KBM-7 (cell line): ENCODE data around the gene MEF2C.

ENCODE experiments used
- DNase-seq: peaks from one replicate; pipeline ENCODE4 v3.0.0-alpha.2; 2015
- in situ Hi-C: fragments of 300-500 bp; cut with MboI; formaldehyde crosslinking; loops from 2 replicates; pipeline ENCODE4 v1.14.3; 2020; ENCODE audit warnings: low sequenced_read_pairs, low pct_unique_long_range_greater_than_20kb, mixed read lengths

Gene MEF2C

DNA sequence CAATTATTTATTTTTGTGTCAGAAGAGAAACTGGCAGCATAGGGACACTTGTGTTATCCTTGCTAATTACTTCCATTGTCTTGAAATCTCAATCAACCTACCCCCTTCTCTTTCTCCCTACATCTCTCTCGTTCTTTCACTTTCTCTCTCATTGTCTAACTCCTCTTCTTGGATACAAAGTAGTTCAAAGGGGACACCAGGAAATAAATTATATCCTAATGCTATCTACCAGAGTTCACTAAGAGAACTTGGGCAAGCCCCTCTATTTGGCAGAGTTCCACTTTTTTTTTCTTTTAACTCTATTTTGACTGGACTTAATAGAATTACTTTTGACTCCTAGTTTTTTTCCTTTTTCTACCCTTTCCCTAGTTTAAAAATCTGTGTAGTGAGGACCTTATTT, 102.2 kb downstream of the MEF2C start:
- in situ Hi-C loops: no loop called here
- no peak for DNase-seq

DNA sequence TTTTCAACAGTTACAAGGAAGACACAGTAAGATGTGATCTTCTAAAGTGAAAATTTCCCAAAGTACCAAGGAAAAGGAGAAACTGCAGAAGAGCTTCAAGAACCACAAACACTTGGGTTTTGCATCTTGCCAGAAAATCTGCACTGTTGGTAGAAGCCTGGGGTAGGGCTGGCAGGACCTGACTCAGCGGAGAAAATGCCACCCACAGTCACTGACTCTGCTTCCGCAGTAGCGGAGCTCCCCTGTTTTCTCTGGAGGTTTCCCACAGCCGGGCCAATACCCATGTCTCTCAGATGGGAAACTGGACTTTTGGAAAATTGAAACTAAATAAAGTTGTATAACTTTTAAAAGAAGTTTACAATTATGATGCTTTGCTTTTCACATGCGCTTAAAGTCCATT, 104.2 kb downstream of the MEF2C start:
- DNase-seq: no peak
- in situ Hi-C loops: no loop called here

DNA sequence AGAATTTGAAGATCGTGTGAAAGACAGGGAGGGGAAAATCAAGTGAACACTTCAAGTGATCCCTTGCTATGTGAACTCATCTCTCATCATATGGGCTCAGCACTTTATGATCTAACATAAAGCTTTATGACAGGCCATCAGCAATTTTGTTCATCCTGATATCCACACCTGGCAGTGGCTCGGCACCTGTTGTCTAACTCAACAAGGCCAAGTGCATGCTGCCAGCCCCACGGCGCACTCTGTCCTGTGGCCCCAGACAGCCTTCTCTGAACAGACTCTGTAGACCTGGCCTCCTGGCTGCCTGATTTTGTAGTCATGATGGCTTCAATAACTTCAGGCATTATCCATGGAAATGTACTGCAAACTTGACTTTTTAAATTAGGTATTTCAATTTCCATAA, 106.3 kb downstream of the MEF2C start:
- DNase-seq: no peak
- in situ Hi-C loops: no loop called here

DNA sequence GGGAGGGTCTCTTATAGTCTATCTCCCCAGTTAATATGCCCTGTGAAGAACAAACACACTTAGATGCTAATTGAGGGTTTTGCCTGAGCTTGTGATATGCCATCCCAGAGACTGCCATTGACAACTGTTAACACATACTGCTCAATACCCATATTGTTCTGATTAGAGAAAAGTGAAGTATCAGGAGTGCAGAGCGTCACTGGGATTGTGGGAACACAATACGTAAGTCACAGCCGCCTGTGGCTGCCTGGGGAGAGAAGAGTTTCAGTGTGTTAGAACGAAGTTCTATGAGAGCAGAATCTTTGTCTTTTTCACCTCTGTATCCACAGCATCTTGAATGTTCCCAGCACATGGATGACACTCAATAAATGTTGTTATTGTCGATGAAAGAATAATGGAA, 110.2 kb downstream of the MEF2C start:
- in situ Hi-C loops: no loop called here
- DNase-seq: no peak

DNA sequence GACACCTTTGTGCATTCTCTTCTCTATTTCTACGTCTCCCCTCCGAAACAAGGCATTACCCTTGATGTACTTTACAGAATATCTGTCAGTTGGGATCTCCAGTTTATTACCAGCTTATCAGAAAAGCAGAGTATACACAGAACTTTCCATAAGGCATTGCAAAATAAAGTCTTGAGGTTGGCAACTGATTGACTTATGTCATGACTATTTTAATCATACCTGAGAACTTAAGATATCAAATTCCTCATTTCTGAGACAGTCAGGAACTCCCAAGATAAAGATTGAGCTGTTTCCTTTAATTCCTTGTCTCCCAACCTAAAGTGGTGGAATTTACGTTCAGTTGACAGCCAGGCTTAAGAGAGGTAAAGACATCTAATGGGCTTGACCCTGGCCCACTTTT, 110.9 kb downstream of the MEF2C start:
- in situ Hi-C loops: no loop called here

DNA sequence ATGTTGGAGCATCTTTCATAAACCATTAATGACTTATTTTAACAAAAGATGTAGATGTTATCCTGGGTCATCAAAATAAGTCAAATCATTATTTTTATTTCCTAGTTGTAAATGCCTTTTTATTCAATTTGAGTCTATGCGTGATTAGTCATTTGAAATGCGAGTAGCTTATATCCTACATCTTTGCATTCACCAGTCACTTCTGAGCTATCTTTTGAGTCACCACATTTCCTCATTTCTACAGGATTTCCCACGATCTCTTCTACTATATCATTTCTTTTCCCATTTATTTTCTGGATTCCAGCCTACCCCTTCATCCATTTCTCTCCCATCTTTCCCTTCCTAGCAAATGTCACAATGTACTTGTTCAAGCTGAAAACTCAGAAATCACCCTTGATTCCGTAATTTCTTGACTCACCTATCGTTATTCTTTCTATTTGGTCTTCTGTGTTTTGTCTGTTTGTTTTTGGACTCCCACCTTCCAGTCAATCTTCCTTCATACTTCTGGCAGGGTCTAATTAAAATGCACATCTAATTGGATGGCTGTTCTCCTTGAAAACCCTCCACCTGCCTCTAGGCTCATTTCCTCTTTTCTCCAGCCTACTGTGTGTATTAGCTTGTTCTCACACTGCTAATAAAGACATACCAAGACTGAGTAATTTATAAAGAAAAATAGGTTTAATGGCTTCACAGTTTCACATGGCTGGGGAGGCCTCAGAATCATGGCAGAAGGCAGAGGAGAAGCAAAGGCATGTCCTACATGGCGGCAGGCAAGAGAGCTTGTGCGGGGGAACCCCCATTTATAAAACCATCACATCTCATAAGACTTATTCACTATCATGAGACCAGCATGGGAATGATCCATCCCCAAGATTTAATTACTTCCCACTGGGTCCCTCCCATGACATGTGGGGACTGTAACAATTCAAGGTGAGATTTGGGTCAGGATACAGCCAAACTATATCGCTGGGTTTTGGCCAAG, 112.4 kb downstream of the MEF2C start:
- no peak for DNase-seq
- in situ Hi-C loops: no loop called here

More for the DNA sequence above, 110.9 kb downstream of the MEF2C start:
- DNase-seq: no peak

DNA sequence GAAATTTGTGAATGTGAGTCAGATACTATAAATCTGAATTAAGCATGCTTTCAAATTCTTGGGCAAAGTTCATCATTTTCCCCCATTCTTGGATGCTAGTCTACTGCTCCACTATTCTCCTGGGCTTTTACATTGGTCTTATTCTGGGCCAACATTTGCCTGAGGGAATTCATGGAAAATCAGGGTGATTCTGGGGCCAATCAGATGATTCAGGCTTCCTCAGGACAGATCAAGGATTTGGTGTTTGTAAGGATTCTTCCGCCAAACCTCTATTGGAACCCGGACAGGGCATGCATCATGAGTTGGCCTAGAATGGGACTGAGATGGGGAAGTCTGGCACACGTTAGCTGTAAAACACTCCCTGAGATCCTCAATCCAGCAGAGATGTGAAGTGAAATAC, 113.8 kb downstream of the MEF2C start:
- DNase-seq: no peak
- in situ Hi-C loops: no loop called here

DNA sequence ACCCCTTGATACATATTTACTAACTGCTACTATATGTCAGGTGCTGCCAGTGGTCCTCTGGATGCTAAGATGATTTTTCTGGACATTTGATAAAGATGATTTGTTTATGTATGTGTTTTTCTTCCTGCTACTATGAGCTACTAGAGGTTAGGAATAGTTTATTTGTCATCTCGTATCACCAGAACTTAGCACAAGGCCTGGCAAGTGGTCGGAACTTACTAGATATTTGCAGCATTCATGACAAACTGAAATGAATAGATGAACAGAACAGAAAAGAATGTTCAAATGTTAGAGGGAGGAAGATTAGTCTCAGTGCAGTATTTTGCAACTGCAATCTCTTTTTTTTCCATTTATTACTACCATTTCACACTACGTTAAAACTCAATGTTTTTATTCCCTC, 114.6 kb downstream of the MEF2C start:
- DNase-seq: no peak
- in situ Hi-C loops: no loop called here

DNA sequence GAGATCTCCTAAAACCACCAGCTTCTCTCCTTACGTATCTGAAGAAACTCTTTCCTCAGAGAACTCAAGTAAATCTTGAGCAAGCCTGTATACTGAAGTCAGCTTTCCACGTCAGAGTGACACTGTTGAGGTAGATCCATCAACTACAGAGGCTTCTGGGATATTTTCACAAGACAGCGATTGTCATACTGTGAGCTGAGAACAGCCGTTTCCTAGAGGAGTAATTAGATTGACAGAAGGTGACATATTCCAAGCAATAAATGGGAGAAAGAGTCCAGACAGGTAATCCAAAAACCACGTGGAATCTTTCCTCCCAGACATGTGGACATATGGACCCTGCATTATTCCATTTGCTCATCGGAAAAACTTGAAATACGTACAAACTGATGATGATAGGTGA, 117.2 kb downstream of the MEF2C start:
- in situ Hi-C loops: no loop called here

DNA sequence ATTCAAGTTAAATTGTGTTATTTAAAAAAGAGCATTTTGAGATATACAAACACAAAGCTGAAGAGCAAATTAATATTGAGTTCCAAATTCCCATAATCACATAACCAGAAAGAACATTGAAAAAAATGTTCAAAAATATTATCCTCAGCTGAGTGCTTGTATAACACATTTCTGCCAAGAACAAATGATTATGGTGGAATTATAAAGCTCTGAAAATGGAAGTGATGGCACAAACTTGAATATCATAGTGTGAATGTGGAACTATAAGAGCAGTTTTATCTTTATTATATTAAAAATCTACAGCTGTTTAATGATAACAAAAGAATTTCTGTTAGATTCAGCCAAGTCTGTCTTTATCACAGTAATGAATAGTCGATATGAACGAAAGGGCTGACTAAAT, 117.8 kb downstream of the MEF2C start:
- in situ Hi-C loops: no loop called here
- DNase-seq: no peak

More for the DNA sequence above, 117.2 kb downstream of the MEF2C start:
- DNase-seq: no peak

DNA sequence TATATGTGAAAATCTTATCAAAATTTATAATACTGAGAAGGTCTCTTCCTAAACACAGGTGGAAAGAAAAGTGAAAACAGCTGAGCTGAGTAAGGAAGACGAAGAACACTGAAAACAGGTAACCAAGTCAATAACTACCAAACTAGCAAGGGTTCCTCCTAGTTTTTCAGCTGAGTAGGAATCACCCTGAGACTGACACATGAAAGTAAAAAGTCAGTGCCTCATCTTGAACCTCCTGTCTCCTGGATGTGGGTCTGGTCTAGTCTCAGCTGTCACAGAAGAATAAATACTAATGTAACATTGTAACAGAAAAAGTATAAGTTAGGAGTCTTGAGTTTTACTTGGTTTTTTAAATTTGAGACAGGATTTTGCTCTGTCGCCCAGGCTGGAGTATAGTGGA, 121.0 kb downstream of the MEF2C start:
- no peak for DNase-seq
- in situ Hi-C loops: no loop called here

DNA sequence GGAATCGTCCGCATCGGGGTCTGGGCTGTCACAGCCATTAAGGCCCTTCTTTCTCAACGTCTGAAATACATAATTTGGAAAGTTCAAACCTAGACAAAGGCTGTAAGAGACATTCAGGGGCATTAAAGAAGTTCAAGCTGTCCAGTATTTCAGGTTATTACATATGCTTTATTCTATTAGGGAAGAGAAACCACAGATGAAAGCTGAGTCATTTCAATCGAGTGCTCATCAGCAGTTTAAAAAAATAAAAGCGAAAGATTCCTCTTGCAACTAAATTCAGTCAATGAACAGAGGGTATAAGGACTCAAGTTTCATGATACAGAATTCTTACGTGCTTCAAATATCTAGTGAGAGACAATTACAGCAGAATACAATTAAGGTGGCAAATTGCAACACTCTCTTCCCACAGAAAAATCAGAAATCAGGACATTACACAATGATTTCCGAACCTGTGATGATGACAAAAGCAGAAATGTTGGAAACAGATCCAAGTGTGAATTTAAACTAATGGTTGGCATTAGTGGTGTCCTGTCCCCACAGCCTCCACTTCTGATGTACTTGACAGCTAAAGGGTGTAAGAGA, 121.6 kb downstream of the MEF2C start:
- in situ Hi-C loops: no loop called here
- DNase-seq: no peak

DNA sequence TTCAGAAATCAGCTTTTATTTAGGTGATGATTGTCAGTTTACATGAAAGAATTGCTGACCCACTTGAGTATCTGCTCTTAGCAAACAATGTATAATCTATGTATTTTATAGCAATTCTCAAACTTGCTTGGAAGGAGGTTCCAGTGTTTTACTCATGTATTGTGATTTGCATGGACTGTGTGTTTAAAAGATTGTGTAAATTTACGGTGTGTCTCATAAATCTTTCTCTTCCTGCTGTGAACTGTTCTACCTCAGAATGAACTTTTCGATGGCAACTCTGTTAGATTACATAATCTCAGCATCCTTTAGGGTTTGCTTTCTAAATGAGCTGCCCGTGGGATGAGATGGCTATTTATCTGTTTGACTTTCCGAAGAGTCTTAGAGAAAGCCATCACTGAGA, 122.5 kb downstream of the MEF2C start:
- in situ Hi-C loops: no loop called here
- DNase-seq: no peak

DNA sequence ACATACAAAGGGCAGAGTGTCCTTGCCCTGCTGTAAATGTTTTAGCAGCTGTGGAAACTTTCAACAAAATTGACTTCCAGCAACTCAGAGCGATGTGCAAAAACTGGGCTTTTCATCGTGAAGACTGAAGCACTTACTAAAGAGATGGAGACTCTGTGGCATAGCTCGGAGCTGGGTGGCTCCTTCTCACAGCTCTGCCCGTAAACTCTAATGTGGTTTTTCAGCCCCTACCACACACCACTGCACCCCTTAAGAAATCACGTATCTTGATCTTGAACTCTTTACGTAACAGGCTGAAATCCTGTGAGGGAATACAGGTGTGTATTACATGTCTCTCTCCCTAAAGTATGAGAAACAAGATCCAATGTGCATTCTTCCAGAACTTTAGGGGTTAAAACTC, 124.4 kb downstream of the MEF2C start:
- no peak for DNase-seq
- in situ Hi-C loops: no loop called here

DNA sequence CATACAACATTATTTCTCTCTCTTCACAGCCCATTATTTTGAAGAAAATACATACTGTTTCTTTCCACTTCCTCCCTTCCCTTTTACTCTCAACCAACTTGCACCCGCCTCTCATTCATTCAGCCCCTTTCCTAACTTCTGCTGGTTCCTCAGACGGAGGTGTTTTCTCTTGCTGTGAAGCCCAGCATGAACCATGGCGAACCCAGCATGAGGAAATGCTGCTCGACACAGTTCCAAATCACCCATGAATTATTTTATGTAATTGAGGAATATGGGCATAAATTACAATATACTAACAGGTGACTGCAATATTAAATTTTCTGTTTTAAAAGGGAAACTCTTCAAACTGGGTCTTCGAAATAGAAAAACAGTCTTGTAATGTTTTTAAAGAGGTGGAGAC, 124.8 kb downstream of the MEF2C start:
- in situ Hi-C loops: no loop called here
- DNase-seq: no peak

DNA sequence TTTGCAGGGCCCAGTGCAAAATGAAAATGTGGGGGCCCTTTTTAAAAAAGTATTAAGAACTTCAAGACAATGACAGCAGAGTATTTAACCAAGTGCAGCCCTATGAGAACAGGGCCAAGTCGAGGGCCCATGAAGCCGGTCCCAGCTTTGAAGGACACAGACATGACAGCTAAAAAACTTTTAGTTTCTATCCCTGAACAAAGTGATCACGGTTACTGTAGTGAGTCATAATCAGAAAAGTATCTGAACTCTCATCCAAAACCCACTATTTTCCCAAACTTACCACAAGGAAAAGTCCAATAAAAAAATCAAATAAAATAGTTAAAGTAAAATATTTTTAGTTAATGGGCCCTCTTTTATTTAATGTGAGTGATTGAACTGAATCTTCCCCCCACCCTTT, 126.0 kb downstream of the MEF2C start:
- no peak for DNase-seq
- in situ Hi-C loops: no loop called here

DNA sequence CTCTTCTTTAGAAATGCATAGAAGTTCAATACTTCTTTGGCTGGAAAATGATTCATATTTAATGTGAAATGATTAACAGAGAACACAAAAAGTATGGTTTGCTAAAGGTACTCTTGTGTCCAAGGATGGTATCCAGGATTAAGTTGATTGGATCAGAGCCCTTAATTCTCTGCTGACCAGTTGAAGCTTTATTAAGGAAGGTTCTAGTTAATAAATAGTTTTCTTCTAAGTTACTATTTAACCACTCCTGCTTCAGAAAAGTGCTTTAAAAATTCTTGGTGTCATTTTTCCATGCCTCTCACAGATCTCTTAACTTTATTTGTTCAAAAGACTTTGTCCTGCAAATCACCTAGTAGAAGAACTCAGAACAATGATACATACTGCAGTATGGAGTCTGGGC, 134.3 kb downstream of the MEF2C start:
- no peak for DNase-seq
- in situ Hi-C loops: no loop called here

DNA sequence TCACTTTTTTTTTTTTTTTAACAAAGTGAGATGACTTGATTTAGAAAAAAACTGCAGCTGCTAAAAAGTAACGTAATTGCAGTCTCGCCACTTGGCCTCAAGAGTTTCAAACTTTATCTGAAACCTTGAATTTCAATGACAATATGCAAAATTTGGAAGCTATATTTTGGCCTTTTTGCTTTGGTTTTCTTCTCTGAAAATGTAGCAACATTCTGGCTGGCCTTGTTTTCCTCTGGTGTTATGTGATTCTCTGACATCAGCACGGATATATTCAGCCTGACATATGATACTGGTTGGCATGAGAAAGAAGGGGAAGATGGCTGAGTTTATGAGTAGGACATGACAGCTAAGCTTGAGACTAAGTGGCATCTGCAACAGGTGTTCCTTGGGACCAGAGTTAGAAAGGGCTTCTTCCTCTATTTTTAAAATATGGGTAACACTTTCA, 136.5 kb downstream of the MEF2C start:
- in situ Hi-C loops: no loop called here
- no peak for DNase-seq

DNA sequence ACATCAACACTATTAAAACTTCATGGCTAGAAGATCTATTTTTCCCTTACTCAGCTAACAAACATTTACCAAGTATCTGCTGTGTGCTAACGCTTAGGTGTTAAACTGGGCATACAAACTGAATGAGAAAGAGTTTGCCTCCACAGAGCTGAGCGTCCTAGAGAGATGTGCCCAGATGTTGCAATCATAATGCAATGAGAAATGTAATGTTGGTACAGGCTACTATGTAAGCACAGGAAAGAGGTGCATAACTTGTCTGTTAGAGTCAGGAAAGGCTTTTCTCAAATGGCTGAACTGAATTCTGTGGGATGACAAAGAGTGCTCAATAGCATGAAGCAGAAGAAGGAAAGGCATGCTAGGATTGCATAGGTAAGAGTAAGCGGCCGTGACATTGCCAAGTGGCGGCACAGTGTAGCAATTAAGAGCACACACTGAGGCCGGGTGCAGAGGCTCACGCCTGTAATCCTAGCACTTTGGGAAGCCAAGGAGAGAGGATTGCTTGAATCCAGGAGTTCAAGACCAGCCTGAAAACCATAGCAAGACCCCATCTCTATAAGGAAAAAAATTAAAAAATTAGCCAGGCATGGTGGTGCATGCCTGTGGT, 137.8 kb downstream of the MEF2C start:
- in situ Hi-C loops: no loop called here

DNA sequence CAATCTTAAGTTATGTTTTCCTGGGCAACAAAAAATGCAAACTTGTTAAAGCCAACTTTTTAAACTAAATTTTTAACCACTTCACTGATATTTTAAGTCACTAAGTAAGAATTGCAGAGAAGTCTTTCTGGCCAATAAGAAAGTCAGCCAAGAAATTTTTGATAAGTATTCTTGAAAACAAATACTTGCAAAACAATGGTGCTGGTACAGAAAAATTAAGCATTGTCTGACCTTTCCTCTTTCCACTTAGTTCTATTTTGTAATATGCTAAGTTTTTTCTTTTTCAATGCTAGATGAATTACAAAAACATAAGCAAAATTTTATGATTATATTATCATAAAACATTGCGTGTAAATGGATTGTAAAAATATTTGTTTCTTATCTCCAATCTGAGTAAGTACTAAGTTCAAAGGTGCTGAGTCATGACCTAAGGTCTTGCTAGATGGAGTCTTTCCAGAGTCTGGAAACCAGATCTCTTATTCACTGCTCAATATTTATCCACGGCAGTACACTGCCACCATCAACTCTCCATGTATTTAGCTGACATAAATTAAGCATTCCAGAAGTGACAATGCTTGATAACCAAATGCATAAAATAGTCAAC, 139.7 kb downstream of the MEF2C start:
- no peak for DNase-seq
- in situ Hi-C loops: no loop called here

More for the DNA sequence above, 137.8 kb downstream of the MEF2C start:
- DNase-seq: no peak
